ENCODE measurements around the gene RAPGEF6. TPM values are rescaled to one million over a fixed set of nuclear protein-coding genes. Genes with fewer than 3 reads are reported as not detected.

RAPGEF6 gene
- total and polyA plus RNA-seq, 9 of the 15 experiments (the other 6 are each of a cell fraction or from before 2014, with no cell fraction given): 2.7 to 23.4 (median 12.7) TPM

- TF ChIP-seq KDM5B (IDR thresholded peaks at IDR 0.05; ENCODE audit: insufficient replicate concordance, low read depth, low read length) (no peak), POLR2H (tag; IDR thresholded peaks at IDR 0.05; ENCODE audit: low read depth) (no peak), ZNF239 (CRISPR knock-in tag; IDR thresholded peaks at IDR 0.05) (no peak), ZNF23 (CRISPR knock-in tag; IDR thresholded peaks at IDR 0.05) (no peak), RNF2 (IDR thresholded peaks at IDR 0.05) (no peak), ZNF324 (CRISPR knock-in tag; IDR thresholded peaks at IDR 0.05) (no peak), THRB (CRISPR knock-in tag; conservative IDR thresholded peaks at IDR 0.05) (no peak), ZBTB40 (IDR thresholded peaks at IDR 0.05) (no peak), ZBTB40 (CRISPR knock-in tag; IDR thresholded peaks at IDR 0.05) (no peak), TOE1 (IDR thresholded peaks at IDR 0.05; ENCODE audit: borderline replicate concordance) (no peak), TOE1 (CRISPR knock-in tag; IDR thresholded peaks at IDR 0.05; ENCODE audit: borderline replicate concordance, low read depth) (no peak), ZKSCAN8 (CRISPR knock-in tag; IDR thresholded peaks at IDR 0.05) (no peak), ELK1 (CRISPR knock-in tag; IDR thresholded peaks at IDR 0.05) (no peak)
Measured at GRCh38 chr5:131682826-131683225, 47.8 kb upstream of the RAPGEF6 start (continued).

All from K562 (cell line).